Fibroblast of lung (primary cell): ENCODE results near the gene SEMA6B. TPM values are rescaled to one million over a fixed set of nuclear protein-coding genes. Genes with fewer than 3 reads are reported as not detected.

ENCODE experiments used
- DNase-seq, 2 donors: peaks; one replicate each; pipeline versions ENCODE4 v3.0.0 to v3.0.0-alpha.2; 2010; ENCODE audit warnings: low read depth in 2 of 2
- H2AFZ ChIP-seq: 2 replicates; pipeline ENCODE4 v1.5.1; 2012; ENCODE audit warnings: low read length, control low read depth, inconsistent platforms
- H3K27ac ChIP-seq: 2 replicates; pipeline ENCODE4 v1.5.1; 2011; ENCODE audit warnings: low read length, control low read depth; ENCODE audit not compliant: insufficient read depth
- H3K27me3 ChIP-seq: 2 replicates; pipeline ENCODE4 v1.5.1; 2011; ENCODE audit warnings: mild to moderate bottlenecking, low read length; ENCODE audit not compliant: control insufficient read depth, insufficient read depth
- H3K36me3 ChIP-seq: 2 replicates; pipeline ENCODE4 v1.5.1; 2011; ENCODE audit warnings: low read length; ENCODE audit not compliant: control insufficient read depth, insufficient read depth
- H3K4me1 ChIP-seq: 2 replicates; pipeline ENCODE4 v1.5.1; 2011; ENCODE audit warnings: low read length; ENCODE audit not compliant: control insufficient read depth, insufficient read depth; ENCODE audit errors: extremely low read depth
- H3K4me2 ChIP-seq: 2 replicates; pipeline ENCODE4 v1.5.1; 2011; ENCODE audit warnings: low read length, control low read depth; ENCODE audit not compliant: insufficient read depth; ENCODE audit errors: extremely low read depth
- H3K4me3 ChIP-seq, 4 experiments: fragments of 200-600 bp in 1 of 4; sonication (generic) in 1 of 4; replicated peaks in 1 of 4; 2 replicates each; pipeline ENCODE4 v1.5.1; 2011 to 2016; ENCODE audit warnings: low read length in 4 of 4, low read depth in 3 of 4, mild to moderate bottlenecking in 3 of 4, control low read depth in 2 of 4, inconsistent platforms in 1 of 4, mixed read lengths in 1 of 4; ENCODE audit not compliant: insufficient read depth in 1 of 4; ENCODE audit errors: control extremely low read depth in 1 of 4
- H3K79me2 ChIP-seq: 2 replicates; pipeline ENCODE4 v1.5.1; 2012; ENCODE audit warnings: mild to moderate bottlenecking, low read length, inconsistent platforms; ENCODE audit not compliant: control insufficient read depth, insufficient read depth
- H3K9ac ChIP-seq: 2 replicates; pipeline ENCODE4 v1.5.1; 2011; ENCODE audit warnings: mild to moderate bottlenecking, low read length, control low read depth; ENCODE audit not compliant: insufficient read depth
- H3K9me3 ChIP-seq: 2 replicates; pipeline ENCODE4 v1.5.1; 2012; ENCODE audit warnings: low read depth, low read length; ENCODE audit not compliant: control insufficient read depth, insufficient read depth
- H4K20me1 ChIP-seq: 2 replicates; pipeline ENCODE4 v1.5.1; 2011; ENCODE audit warnings: low read length; ENCODE audit not compliant: control insufficient read depth, insufficient read depth; ENCODE audit errors: extremely low read depth
- CTCF ChIP-seq, 2 donors: IDR thresholded peaks in 1 of 2; conservative IDR thresholded peaks in 1 of 2; 1 replicate in 1 of 2; 2 replicates in 1 of 2; pipeline ENCODE4 v1.5.1; 2011 to 2012; ENCODE audit warnings: low read length in 2 of 2, control low read depth in 1 of 2, inconsistent platforms in 1 of 2, low read depth in 1 of 2, mild to moderate bottlenecking in 1 of 2
- EZH2 ChIP-seq: IDR thresholded peaks from 2 replicates; pipeline ENCODE4 v1.5.1; 2012; ENCODE audit warnings: low read length, control low read depth, mild to moderate bottlenecking; ENCODE audit errors: missing control alignments
- polyA plus RNA-seq, 2 donors: library from polyadenylated mRNA; depleted of rRNA in 1 of 2; stranded (reverse) in 1 of 2; unstranded in 1 of 2; fragments of >200 nt; gene quantifications; 2 replicates each; pipeline ENCODE4 v1.2.1, GENCODE V29; 2011 to 2012; ENCODE audit warnings: missing spikeins in 1 of 2
- total RNA-seq: library from RNA; depleted of rRNA; stranded (reverse); fragments of >200 nt; gene quantifications from 2 replicates; pipeline ENCODE4 v1.2.1, GENCODE V29; 2014

The SEMA6B gene
- total and polyA plus RNA-seq, 2 donors (not counting 1 experiment from before 2014, with no cell fraction given): under 0.01 to 0.31 TPM

GRCh38 chr19:4538601-4538954 lies 20.9 kb downstream of the SEMA6B start:
- no peaks in the 10 kb centered on the region for H3K79me2 ChIP-seq
- DNase-seq: no peak
- no peaks in the 10 kb centered on the region for H4K20me1 ChIP-seq
- no peak overlapping the region for H3K27ac ChIP-seq
- TF ChIP-seq CTCF (conservative IDR thresholded peaks at IDR 0.05 in 1 of 2, IDR thresholded peaks at IDR 0.05 in 1 of 2; ENCODE audit: low read depth in 1 of 2, low read length in 2 of 2) (no peak), EZH2 (no peak)
- H3K9ac ChIP-seq: no peak overlapping the region
- H3K36me3 ChIP-seq: no peaks in the 10 kb centered on the region
- no peak overlapping the region for H3K4me3 ChIP-seq
- H2AFZ ChIP-seq: no peak overlapping the region
- H3K9me3 ChIP-seq: no peaks in the 10 kb centered on the region
- H3K4me1 ChIP-seq: no peaks in the 10 kb centered on the region
- H3K4me2 ChIP-seq: no peak overlapping the region
- peaks cover 4% of the 10 kb centered on the region for H3K27me3 ChIP-seq

- TF ChIP-seq EZH2 (no peak), CTCF (conservative IDR thresholded peaks at IDR 0.05 in 1 of 2, IDR thresholded peaks at IDR 0.05 in 1 of 2; ENCODE audit: low read depth in 1 of 2, low read length in 2 of 2) (no peak)
- H3K9me3 ChIP-seq: no peaks in the 10 kb centered on the region
- H3K36me3 ChIP-seq: no peaks in the 10 kb centered on the region
- no peaks in the 10 kb centered on the region for H3K79me2 ChIP-seq
- H2AFZ ChIP-seq: no peak overlapping the region
- no peak overlapping the region for H3K4me2 ChIP-seq
- peaks cover 4% of the 10 kb centered on the region for H3K27me3 ChIP-seq
- H4K20me1 ChIP-seq: no peaks in the 10 kb centered on the region
- no peak overlapping the region for H3K4me3 ChIP-seq
- H3K27ac ChIP-seq: no peak overlapping the region
- no peak overlapping the region for H3K9ac ChIP-seq
- H3K4me1 ChIP-seq: no peaks in the 10 kb centered on the region
- DNase-seq: no peak
These were observed 21.4 kb downstream of the SEMA6B start for GRCh38 chr19:4537953-4538600.

DNA sequence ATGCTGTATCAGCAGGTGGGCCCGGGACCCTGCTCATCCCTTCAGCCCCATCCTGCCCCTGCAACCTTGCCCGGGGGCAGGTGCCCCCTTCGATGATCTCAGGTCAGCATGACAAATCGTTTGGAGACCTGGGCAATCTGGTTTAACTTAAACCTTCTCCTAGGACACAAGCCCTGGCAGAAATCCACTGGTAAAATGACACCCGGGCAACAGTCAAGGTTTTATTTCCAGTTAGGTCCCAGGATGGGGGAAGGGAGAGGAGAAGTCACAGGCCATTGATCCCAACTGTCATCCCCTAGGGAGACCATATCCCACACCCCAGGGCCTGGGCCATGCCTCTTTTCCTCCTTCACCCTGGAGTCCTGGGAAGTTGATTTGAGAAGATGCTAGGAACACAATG lies 22.7 kb downstream of the SEMA6B start:
- H3K79me2 ChIP-seq: no peaks in the 10 kb centered on the region
- no peak overlapping the region for H3K9ac ChIP-seq
- TF ChIP-seq CTCF (conservative IDR thresholded peaks at IDR 0.05 in 1 of 2, IDR thresholded peaks at IDR 0.05 in 1 of 2; ENCODE audit: low read depth in 1 of 2, low read length in 2 of 2) (no peak), EZH2 (no peak)
- H3K4me3 ChIP-seq: no peak overlapping the region
- H3K9me3 ChIP-seq: no peaks in the 10 kb centered on the region
- no peaks in the 10 kb centered on the region for H3K4me1 ChIP-seq
- peaks cover 4% of the 10 kb centered on the region for H3K27me3 ChIP-seq
- no peaks in the 10 kb centered on the region for H3K36me3 ChIP-seq
- H4K20me1 ChIP-seq: no peaks in the 10 kb centered on the region
- H3K4me2 ChIP-seq: no peak overlapping the region
- H2AFZ ChIP-seq: no peak overlapping the region
- no peak overlapping the region for H3K27ac ChIP-seq
- no peak for DNase-seq
